ENCODE results near the gene UBXN11.
"Not testable (repeated sequence)": the region's sequence is repeated elsewhere in the genome, so short reads cannot be mapped to it uniquely, and the experiment has no call there.

Gene UBXN11

DNA sequence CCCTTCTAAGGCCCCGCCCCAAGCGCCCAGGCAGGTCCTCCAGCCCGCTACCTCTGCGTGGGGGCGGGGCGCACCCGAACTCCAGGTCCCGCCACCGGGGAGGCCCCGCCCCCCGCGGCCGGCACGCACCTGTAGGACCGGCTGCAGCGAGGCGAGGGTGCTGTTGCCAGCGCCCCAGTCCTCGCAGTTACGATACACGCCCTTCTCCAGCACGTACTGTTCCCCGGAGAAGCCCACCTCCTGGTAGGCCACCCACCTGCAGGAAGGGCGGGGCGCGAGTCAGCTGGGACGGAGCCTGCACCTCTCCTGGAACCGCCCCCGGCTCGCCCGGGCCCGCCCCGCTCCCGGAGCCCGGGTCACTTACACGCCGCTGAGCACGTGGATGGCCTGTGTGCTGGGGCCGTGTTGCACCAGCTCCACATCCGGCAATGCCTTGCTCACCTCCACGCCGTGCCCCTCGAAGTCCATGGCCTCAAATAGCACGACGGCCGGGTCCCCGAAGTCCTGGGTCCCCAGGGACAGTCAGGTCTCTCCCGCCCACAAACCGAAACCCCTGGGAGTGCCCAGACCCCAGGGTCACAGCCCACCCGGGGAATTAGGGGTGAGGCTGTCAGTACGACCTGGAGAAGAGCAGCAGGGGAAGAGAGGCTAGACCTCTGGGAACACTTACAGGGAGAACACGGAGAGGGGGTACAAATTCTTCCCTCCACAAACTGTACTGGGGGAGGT is 30.2 kb upstream of the UBXN11 start:
- no peak for DNase-seq (ENCODE audit: low spot score)

DNA sequence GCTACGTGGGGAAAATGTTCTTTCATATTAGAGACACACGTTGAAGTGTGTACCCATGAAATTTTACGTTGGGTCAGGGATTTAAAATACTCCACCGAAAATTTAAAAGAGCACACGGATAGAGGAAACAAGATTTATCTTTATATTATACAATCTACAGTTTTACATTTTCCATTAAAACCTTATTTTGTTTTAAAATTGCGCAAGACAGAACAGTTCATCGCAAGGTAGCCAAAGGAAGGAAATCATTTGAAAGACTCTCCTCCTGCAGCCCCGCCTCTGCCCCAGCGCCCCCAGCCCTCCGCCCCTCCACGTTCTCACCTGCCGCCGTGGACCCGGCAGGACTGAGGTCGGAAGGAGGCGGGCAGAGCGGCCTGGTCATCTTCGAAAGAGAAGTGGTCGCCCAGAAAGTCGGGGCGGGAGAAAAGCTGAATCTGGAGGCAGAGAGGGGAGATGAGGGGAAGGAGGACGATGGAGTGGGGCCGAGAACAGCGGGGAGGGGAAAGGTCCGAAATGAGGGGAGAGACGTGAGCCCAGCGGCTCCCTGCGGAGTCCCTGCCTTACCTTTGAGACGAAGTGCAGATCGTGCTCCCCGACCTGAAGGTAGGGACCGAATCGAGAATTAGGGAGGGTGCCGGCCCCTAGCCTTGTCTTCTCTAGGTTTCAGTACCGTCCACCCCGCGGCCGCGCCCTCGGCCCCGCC is 29.5 kb upstream of the UBXN11 start:
- no peak for DNase-seq (ENCODE audit: low spot score)

DNA sequence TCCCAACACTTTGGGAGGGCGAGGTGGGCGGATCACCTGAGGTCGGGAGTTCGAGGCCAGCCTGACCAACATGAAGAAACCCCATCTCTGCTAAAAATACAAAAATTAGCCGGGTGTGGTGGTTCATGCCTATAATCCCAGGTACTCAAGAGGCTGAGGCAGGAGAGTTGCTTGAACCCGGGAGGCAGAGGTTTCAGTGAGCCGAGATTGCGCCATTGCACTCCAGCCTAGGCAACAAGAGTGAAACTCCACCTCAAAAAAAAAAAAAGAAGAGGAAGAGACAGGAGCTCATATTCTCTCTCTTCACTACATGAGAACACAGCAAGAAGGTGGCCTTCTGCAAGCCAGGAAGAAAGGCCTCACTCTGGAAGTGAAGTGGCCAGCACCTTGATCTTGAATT is 26.9 kb upstream of the UBXN11 start:
- DNase-seq (ENCODE audit: low spot score): not testable (repeated sequence)

DNA sequence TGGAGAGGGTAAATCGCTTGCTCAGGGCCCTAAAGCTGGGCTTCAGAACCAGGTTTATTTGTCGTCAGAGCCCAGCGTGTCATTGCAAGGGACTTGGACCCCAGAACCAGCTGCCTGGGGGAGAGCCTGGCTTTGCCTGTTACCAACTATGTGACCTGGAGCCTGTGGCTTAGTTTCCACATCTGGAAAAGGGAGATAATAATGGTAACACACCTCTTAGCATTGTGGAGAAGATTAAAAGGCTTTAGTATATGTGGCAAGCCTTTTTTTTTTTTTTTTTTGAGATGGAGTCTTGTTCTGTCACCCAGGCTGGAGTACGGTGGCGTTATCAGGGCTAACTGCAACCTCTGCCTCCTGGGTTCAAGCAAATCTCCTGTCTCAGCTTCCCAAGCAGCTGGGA is 23.8 kb upstream of the UBXN11 start:
- DNase-seq (ENCODE audit: low spot score): no peak

DNA sequence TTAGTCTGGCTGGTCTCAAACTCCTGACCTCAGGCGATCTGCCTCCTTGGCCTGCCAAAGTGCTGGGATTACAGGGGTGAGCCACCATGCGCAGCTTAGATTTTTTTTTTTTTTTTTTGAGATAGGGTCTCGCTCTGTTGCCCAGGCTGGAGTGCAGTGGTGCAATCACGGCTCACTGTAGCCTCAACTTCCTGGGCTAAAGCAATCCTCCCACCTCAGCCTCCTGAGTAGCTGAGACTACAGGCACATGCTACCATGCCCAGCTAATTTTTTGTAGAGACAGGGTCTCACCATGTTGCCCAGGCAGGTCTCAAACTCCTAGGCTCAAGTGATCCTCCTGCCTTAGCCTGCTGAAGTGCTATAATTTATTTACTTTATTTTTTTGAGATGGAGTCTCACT is 22.9 kb upstream of the UBXN11 start:
- not testable (repeated sequence) for DNase-seq (ENCODE audit: low spot score)

DNA sequence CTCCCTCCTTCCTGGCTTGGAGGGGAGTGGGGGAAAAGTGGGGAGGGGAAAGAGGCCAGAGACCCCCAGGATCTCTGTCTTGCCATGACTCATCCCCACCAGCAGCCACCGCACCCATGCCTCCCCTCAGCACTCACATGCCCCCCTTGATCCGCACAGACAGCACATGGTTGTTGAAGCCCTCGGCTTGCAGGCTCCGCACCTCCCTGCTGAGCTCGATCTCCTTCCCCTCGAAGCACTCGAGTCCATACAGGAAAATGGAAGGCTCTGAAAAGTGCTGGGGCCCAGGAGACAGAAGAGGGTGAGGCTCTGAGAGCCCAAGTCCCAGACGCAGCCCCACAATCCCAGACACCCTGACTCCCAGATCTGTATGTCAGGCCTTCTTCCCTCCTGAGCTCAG is 22.2 kb upstream of the UBXN11 start:
- DNase-seq (ENCODE audit: low spot score): no peak

DNA sequence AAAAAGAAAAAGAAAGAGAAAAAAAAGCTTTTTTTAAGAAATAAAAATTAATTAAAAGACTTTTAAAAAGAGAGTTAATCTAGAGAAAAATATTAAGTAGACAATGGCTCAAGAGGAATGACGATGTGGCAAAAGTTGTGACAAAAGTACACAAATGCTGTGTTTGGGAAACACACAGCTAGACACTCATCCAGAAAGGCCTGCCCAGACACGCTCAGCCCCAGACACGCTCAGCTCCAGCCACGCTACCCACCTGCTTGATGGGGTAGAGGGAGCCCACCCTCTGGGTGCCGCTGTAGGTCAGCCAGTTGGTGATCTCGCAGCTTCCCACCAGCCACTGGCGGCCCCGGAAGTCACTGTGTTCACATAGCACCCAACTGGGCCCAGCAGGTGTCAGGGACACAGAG is 21.5 kb upstream of the UBXN11 start:
- DNase-seq (ENCODE audit: low spot score): no peak

DNA sequence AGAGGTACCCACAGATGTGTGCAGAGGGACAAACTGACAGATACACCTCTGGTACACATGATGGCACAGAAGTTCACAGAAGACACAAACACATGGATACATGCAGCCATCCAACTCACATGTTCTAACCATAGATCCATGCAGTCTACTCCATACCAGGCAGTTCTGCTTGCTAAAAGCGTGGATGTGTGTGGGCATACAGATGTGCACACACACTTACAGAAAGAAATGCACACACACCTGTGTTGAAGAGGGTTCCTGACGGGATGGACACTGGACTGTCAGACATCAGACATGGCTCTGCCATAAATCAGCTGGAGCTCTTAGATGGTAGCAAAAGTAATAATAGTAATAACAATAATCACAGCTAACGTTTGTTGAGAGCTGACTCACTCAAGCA is 18.1 kb upstream of the UBXN11 start:
- no peak for DNase-seq (ENCODE audit: low spot score)

DNA sequence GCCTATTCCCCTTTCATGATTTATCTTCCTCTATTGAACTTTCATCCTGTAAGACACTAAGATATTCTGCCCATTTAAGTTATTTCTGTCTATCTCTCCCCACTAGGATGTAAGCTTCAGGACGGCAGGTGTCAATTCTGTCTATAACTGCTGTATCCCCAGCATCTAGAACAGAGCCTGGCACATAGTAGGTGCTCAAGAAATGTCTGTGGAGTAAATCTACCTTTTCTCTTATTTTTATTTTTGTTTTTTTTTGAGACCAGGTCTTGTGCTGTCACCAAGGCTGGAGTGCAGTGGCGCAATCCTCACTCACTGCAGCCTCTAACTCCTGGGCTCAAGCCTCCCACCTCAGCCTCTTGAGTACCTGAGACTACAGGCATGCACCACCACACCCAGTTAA is 16.9 kb upstream of the UBXN11 start:
- DNase-seq (ENCODE audit: low spot score): no peak

DNA sequence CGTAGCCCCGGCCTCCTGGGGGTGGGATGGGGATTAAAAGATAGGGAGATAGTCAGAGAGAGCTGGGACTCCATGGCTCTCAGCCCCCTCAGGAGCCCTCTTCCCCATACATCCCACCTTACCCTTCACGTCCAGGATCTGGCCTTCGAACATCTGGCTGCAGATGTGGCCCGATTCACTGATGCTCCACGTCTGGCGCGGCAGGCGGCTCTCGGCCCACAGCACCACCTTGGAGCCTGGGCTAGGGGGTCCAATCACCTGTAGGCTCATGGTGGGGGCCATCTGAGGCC is 15.6 kb upstream of the UBXN11 start:
- no peak for DNase-seq (ENCODE audit: low spot score)

DNA sequence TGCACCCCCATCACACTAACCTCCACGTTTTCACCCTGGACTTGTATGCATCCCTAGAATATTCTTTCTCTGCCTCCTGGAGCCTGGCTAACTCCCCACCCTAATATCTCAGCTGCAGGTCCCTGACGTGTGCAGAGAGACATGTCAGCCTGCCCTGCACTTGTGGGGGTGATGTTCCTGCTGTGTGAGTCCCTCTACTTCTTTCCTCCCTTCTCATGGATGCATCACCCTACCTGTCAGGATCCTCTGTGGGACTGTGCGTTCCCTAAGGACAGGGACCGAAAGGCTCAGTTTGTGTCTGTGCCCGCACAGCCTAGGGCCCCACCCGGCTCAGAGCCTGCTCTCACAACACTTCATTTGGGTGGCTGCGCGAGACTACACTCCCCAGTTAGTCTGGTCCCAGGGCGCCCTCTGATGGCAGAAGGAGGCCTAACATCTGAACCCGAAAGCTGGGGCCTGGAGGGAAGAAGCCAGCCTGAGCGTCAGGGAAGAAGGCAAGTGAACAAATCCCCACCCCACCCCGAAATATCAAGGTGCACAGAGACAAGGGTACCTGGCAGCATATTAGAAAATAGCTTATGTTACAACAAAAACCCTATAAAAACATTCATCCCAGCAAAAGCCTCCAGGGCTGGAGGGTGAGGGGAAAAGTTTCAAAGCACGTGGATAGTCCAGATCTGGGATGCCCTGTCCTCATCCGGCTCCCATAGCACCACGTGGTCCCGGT is 15.0 kb upstream of the UBXN11 start:
- peak; percentile 89 for DNase-seq (ENCODE audit: low spot score)

DNA sequence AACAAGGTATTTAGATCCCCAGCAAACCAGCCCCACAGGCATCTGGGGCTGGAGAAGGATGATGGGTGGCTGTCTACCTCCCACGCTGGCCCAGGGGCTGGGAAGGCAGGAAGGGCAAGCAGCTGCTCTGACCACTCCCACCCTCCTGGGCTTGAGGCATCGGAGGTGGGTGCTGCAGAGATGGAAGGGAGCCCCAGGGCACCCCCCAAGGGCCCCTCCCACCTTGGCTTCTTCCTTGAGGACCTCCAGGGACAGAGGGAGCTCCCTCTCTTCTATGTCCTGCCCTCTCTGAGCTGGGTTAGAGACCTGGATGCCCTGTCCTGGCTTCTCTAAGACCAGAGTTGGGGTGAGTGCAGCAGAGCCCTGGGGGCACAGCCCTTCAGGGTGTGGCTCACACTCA is 14.5 kb upstream of the UBXN11 start:
- no peak for DNase-seq (ENCODE audit: low spot score)

DNA sequence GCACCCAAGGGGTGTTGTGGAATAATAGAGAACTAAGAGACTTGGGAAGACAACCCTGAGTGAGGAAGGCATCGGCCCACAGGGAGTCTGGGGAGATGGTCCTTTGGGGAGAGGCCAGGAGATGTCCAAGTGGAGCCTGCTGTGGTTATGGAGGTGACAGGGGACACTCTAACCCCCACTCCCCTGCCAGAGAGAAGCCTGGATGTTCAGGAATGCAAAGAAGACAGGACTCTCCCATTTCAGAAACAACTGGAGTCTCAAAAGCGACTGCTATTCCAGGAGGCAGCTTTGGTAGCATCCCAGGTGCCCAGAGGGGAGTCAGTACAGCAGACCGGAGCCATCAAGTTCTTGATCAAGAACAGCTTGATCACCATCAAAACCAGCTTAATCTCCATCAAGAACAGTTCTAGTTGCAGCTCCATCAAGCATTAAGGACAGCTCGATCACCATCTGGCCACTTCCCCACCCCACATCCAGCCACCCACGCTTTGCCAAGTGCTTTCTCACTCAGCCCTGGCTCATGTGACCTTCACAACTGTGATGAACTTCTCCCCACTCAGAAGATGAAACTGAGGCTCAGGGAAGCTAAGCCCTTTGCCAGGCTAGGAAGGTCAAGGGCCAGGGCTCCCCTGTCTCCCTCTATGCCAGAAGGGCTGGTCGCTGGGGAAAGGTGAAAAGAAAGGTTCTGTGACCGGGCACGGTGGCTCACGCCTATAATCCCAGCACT is 12.1 kb upstream of the UBXN11 start:
- DNase-seq (ENCODE audit: low spot score): no peak

DNA sequence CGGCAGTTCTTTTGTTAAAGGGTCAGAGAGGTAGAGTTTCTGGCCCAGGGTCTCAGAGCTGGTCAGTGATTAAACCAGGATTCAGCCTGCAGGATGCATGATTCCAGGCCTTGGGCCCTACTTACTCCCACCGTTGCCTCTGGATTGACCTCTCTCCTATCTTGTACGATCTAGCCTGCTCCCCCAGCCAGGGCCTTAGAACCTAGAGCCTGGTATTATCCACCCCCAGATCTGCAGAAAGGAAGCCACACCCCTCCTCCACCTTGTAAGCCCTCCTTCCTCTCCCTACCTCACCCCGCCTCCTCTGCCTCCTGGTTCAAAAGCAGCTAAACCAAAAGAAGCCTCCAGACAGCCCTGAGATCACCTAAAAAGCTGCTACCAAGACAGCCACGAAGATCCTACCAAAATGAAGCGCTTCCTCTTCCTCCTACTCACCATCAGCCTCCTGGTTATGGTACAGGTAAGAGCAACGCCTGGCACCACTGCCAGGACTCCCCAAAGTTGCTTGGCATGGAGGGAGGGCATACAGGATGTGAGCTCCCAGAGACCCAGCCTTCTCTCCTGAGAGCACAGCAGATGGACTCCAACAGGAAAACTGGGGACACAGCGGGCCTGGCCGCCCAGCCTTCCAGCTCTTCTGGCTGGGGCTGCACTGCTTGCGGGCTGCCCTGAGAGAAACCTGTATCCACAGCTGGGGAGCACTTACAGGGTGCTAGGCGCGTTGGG is 11.3 kb upstream of the UBXN11 start, which contains the start of gene CD52:
TSS of gene CD52 (plus strand) at position 347 of the 726 bp plus-strand sequence. CDS start at position 407, 60 bp downstream.
- no peak for DNase-seq (ENCODE audit: low spot score)

DNA sequence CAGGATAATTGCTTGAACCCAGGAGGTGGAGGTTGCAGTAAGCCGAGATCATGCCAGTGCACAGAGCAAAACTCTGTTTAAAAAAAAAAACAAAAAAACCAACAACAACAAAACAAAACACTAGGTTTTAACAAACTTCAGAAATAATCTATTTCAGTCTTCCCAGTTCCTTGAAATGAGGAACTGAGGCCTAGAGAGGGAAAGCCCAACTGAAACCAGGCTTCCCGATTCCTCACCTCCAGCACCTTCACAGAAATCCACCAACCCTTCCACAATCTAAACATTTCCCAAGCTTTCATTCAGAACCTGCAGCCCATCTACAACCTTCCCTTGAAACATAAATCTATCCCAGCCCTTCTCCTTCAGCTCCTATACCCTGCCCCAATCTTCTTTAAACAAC is 10.7 kb upstream of the UBXN11 start:
- DNase-seq (ENCODE audit: low spot score): no peak

DNA sequence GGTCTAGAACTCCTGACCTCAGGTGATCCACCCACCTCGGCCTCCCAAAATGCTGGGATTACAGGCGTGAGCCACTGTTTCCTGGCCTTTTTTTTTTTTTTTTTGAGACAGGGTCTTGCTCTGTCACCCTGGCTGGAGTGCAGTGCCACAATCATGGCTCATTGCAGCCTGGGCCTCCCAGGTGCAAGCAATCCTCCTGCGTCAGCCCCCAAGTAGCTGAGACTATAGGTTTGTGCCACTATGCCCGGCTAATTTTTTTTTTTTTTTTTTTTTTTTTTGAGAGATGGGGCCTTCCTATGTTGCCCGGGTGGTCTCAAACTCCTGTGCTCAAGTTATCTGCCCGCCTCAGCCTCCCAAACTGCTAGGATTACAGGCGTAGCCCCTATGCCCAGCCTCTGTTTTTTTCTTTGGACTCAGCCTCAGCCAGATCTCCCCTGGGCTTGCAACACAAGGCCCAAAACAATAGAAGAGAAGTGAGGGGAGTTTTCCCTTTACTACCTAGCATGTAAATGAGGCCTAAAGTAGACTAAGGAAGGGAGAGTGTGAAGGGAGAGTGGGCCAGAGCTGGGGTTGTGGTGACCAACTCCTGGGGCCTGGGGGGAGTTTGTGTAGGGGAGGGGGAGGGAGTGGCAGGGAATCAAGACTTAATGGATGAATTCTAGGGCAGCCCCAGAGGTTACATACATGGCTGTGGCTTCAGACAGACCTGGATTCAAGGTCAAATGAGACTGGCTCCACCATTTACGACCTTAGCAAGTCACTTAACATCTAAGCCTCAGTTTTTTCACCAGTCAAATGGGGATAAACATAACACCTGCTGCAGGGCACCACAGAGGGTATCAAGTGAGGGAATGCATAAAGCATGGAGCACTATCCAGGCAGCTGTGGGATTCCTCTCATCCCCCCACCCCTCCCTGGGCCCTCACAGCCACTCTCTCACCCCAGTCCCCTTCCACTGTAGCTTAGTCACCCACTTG is 9.7 kb upstream of the UBXN11 start:
- DNase-seq (ENCODE audit: low spot score): no peak

DNA sequence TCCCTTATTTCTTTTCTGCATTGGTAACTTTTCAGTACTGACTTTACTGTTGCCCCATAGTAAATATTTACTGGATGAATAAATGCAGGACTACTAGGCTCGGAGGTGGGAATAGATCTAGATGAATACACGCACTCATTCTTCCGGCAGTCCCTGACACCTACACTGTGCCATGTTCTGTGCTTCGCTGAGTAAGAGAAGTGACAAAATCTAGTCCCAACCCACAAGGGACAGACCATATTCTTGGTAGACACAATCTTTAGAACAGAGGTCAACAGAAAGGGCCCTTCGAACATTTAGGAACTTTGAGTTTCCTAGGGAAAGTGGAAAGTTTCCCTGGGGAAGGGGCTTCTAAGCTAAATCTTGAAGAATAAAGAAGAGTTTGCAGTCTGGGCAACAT is 8.1 kb upstream of the UBXN11 start:
- no peak for DNase-seq (ENCODE audit: low spot score)

DNA sequence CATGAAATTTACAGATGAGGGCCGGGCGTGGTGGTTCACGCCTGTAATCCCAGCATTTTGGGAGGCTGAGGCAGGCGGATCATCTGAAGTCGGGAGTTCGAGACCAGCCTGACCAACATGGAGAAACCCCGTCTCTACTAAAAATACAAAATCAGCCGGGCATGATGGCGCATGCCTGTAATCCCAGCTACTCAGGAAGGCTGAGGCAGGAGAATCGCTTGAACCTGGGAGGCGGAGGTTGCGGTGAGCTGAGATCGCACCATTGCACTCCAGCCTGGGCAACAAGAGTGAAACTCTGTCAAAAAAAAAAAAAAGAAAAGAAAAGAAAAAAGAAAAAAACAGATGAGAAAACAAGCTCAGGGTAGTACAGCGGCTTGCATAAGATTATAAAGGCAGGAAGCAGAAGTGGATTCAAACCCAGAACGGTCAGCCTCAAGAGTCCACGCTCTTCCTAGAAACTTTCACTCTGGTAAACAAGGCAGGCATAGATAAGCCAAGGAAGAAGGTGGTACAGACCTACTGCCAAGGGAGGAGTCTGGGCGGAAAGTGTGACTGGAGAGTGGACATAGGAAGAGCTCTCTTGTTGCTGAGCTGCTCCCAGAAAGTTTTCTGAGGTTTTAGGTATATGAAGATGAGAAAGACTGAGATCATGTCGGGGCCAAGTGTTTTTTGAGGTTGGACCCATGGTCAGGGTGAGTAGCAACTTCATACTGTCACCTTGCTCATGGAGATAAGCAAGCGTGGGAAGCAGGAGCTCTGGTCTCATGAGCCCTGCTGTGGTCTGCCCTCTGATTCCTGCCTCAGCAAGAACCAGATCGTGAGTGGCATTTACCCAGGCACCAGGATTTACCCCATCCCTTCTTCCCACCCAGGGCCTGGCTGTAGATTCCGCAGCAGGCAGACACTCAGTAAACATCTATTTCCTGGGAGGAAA is 1.8 kb upstream of the UBXN11 start:
- DNase-seq (ENCODE audit: low spot score): not testable (repeated sequence)

DNA sequence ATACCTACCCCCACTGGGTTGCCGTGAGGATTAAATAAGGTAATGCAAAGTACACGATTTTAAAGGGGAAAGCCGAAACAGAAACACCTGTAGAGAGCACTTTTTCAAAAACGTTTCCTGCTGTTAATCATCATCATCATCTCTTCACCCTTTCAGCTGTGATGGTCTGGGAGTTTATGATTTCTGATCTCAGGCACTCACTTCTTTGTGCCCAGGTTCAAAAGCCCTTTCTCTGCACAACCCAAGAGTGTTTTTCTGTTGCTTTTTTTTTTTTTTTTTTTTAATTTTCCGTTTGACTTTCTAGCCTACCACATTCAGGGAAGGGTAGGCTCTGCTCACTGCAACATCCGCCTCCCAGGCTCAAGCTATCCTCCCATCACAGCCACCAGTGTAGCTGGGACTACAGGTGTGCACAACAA is 936 bp upstream of the UBXN11 start:
- DNase-seq (ENCODE audit: low spot score): no peak

All from left forelimb (tissue), 1 donor.